Measurements from ENCODE around the gene ATF5. TPM values are rescaled to one million over a fixed set of nuclear protein-coding genes. Genes with fewer than 3 reads are reported as not detected.
"Not testable (repeated sequence)": the region's sequence is repeated elsewhere in the genome, so short reads cannot be mapped to it uniquely, and the experiment has no call there.

ATF5 gene
- total RNA-seq, 8 experiments from 2014 or later = 16.7 to 141 (median 52.8) TPM

DNA sequence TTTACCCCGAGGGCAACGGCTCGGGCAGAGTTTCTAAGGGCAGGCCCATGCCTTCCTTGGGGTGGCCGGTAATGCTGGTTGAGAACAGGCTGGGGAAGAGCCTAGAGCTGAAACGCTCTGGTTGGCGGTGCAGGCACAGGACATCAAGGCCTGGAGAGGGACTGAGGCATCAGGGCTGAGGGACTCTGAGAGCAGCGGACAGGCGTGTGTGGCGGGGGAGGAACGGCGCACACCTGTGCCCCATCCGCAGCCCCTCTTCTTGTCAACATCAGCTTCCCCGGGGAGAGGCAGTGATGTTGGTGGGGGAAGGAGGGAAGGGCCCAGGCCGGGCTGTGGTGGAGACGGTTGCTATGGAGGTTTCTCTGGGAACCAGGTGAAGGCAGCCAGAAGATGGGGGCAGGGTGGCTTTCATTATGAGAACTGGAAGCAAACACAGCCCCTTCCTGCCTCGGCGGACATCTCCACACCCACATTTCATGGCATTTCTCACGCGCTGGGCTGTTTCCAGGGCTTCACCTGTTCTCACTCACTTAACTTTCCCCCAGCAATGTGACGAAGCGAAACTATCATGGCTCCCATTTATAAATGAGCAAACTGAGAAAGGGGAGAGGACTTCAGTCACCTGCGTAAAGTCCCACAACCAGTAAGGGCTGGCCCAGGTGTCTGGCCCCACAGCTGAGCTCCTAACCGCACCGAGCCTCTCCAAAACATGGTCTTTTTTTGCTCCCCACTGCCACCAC lies 8.2 kb upstream of the ATF5 start:
- Histone ChIP-seq H3K4me3 (no peak overlapping the region), H3K4me1 (replicated peaks in 1 of 2) (peaks cover 25 to 31% of the 10 kb centered on the region in 2 donors), H3K27ac (no peak overlapping the region)
- ATAC-seq (replicated peaks in 6 of 8) = no peak
- WGBS, 10 experiments = 93 to 100% (median 100%) methylated on average over 1 to 3 of the region's 24 CpGs; no CpG with 5 or more reads in 3 of the 10 experiments
- in situ Hi-C loops (cut with MboI; ENCODE audit: low pct_unique_long_range_greater_than_20kb in 2 of 9, low sequenced_read_pairs in 9 of 9, unreplicated experiment in 9 of 9) = no loop called here

DNA sequence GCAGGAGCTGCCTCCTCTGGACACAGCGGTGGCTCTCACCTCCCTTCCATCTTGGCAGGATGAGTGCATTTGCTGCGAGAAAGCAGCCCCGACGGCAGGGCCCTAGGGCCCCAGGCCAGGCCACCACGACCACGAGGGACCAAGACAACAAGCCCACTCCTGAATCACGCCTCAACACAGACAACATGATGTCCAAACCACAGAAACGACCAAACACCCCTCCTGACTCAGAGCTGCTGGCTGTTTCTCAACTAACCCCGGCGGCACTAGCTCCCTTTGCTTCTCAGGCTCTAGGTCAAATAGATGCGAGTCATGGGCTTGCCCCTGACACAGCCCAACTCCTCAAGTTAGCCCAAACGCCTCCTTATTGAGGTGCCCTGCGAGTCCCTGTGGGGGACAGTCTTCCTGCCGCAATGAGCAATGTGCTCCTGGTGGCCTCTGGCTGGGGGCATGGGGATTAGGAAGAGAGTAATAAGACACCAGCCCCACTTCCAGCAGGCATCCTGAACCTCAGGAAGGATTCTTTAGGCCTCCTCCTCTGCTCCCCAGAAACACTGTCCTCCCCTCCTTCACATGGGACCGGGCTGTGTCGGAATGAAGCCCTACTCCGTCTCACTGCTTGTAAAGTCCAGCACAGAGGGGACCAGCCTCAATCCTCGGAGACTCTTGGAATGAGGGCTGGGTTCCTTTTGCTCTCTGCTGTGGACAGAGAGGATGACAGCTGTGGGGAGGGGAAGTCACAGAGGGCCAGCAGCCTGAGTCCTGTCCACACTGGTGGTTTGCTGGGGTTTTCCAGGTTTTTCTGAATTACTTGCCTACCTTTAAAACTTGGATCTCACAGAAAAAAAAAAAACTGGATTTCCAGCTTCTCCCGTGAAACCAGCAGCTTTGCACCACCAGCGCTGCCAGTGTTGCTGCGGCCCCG lies 6.9 kb upstream of the ATF5 start:
- H3K4me3 ChIP-seq = no peak overlapping the region
- in situ Hi-C loops (cut with MboI; ENCODE audit: low pct_unique_long_range_greater_than_20kb in 2 of 9, low sequenced_read_pairs in 9 of 9, unreplicated experiment in 9 of 9) = no loop called here
- H3K4me1 ChIP-seq (replicated peaks in 1 of 2) = peaks cover 25 to 31% of the 10 kb centered on the region in 2 donors
- WGBS, 10 experiments = 53 to 100% (median 93%) methylated on average over 1 to 10 of the region's 22 CpGs; no CpG with 5 or more reads in 3 of the 10 experiments
- peak in 2 of 8 experiments; percentile 47 to 67 for ATAC-seq (replicated peaks in 6 of 8)
- peak overlapping the region in 1 of 2 donors; percentile 63 for H3K27ac ChIP-seq

DNA sequence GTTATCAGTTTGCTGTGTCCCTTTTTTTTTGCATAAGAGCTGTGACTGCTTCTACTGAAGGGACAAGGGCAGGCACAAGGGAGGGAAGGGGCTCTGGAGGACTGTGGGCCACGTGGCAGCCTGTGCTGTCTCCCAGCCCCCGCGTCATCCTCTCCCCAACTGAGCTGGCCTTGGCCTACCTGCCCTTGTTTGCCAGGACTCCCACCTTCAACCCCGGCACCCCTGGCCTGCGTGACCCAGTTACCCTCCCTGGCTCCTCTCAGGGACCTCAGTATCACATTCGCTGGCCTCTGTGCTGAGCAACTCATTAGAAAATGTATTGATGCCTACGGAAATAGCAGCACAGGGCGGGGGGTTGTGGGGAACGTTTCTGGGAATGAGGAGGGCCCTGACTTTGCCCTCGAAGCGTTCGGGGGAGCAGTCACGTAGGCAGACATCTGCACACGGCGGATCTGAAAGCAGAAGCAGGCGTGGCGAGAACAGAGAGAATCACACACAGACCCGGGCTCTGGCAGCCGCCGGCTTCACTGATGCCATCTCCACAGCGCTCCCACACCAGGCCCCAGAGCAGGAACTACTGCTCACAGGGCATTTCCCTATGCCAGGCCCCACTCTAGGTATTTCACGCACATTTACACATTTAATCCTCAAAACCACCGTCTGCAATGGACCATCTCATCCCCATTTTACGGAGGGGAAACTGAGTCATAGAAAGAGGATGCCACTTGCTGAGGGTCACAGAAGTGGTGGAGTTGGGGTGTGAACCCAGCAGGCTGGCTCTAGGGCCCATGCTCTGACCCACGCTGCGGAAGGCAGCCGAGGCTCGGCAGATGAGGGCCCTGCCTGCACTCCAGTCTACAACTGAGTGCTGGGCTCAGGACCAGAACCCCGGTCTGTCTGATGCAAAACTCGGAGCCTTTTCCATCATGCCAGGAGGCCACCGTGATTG lies 5.7 kb upstream of the ATF5 start:
- peak overlapping the region in 2 of 5 donors; percentile 22 to 29 for H3K4me3 ChIP-seq
- H3K27ac ChIP-seq = peak overlapping the region; percentile 95 to 96
- WGBS, 10 experiments = 67 to 100% (median 80%) methylated on average over 1 to 12 of the region's 31 CpGs; no CpG with 5 or more reads in 2 of the 10 experiments
- peak in 1 of 8 experiments; percentile 2 for ATAC-seq (replicated peaks in 6 of 8)
- peaks cover 36 to 41% of the 10 kb centered on the region in 2 donors for H3K4me1 ChIP-seq (replicated peaks in 1 of 2)
- in situ Hi-C loops (cut with MboI; ENCODE audit: low pct_unique_long_range_greater_than_20kb in 2 of 9, low sequenced_read_pairs in 9 of 9, unreplicated experiment in 9 of 9) = no loop called here

DNA sequence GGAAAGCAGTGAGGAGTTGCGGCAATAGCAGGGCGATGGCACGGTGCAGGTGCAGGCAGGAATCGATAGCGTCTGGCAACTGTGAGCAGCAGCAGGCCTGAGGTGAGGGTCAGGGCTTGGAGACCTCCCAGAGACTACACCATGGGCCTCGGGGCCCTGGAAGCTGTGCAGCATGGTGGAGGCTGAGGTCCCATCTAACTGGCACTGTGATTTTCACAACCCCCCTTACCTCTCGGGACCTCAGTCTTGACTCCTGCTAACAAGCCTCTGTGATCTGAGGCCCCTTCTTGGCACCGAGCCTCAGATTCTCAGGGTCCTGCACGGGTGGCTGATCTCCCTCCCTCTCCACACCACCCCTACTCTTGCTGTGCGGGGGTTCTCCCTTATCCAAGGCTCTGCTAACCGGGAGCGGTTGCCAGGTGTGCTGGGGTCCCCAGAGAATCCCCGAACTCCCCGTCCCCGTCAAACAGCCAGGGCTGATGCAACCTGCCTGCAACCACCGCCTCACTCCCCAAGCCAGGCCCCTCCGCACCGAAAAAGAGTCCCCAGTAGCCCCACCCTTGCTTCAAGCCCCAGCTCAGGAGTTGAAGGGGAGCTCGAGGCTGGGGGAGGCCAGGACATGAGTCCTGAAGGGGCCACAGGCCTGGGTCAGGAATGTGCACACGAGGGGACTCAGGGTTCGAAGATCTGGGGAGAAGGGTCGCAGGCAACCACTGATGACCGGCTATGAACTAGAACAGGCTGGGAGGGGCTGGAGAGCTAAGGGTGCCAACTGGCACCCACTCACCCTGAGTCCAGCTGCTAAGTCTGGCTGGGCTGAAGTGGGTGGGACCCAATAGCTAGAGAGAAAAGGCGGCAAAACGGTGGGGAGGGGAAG lies 4.8 kb upstream of the ATF5 start:
- Histone ChIP-seq H3K4me3 (peak overlapping the region; percentile 6 to 29 (median 12)), H3K27ac (peak overlapping the region; percentile 95 to 96), H3K4me1 (replicated peaks in 1 of 2) (peaks cover 38 to 42% of the 10 kb centered on the region in 2 donors)
- in situ Hi-C loops (cut with MboI; ENCODE audit: low pct_unique_long_range_greater_than_20kb in 2 of 9, low sequenced_read_pairs in 9 of 9, unreplicated experiment in 9 of 9) = no loop called here
- WGBS, 10 experiments = 60% methylated on average over 2 of the region's 25 CpGs; no CpG with 5 or more reads in 8 of the 10 experiments
- ATAC-seq (replicated peaks in 6 of 8) = peak in 5 of 8 experiments; percentile 60 to 84 (median 76)

DNA sequence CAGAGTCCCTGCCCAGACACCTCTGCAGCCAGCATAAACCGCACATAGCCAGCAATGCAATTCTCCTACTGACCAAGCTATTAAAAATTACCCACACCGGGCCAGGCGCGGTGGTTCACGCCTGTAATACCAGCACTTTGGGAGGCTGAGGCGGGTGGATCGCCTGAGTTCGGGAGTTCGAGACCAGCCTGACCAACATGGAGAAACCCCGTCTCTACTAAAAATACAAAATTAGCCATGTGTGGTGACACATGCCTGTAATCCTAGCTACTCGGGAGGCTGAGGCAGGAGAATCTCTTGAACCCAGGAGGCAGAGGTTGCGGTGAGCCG lies 4.2 kb upstream of the ATF5 start:
- in situ Hi-C loops (cut with MboI; ENCODE audit: low pct_unique_long_range_greater_than_20kb in 2 of 9, low sequenced_read_pairs in 9 of 9, unreplicated experiment in 9 of 9) = loop anchor here in 2 of 9 experiments (25.0 kb wide), 1 partner anchor 212 kb away; no protein-coding TSS in a partner anchor
- Histone ChIP-seq H3K4me1 (replicated peaks in 1 of 2) (peaks cover 38 to 42% of the 10 kb centered on the region in 2 donors), H3K27ac (peak overlapping the region; percentile 95 to 96)
- not testable (repeated sequence) for H3K4me3 ChIP-seq; ATAC-seq (replicated peaks in 6 of 8)
- WGBS, 10 experiments = 93 to 100% (median 100%) methylated on average over 1 to 5 of the region's 13 CpGs; no CpG with 5 or more reads in 3 of the 10 experiments

DNA sequence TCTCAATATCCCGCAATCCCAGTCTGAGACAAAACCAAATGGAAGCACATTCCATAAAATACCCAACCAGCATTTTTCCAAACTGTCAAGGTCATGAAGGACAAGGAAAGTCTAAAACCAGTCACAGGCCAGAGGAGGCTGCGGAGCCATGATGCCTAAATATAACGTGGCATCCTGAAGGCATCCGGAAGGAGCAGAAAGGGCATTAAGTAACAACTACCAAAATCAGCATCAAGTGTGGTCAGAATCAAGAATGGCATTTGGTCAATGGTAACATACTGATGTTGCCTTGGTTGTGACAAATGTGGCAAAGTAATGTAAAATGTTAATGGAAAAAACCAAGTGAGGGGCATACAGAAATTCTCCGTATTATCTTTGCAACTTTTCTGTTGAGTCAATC lies 3.5 kb upstream of the ATF5 start:
- in situ Hi-C loops (cut with MboI; ENCODE audit: low pct_unique_long_range_greater_than_20kb in 2 of 9, low sequenced_read_pairs in 9 of 9, unreplicated experiment in 9 of 9) = loop anchor here in 2 of 9 experiments (25.0 kb wide), 1 partner anchor 212 kb away; no protein-coding TSS in a partner anchor
- no peak overlapping the region for H3K27ac ChIP-seq
- WGBS, 10 experiments = 88 to 100% (median 100%) methylated on average over 1 to 5 of the region's 5 CpGs
- ATAC-seq (replicated peaks in 6 of 8) = no peak
- peaks cover 38 to 42% of the 10 kb centered on the region in 2 donors for H3K4me1 ChIP-seq (replicated peaks in 1 of 2)
- no peak overlapping the region for H3K4me3 ChIP-seq

DNA sequence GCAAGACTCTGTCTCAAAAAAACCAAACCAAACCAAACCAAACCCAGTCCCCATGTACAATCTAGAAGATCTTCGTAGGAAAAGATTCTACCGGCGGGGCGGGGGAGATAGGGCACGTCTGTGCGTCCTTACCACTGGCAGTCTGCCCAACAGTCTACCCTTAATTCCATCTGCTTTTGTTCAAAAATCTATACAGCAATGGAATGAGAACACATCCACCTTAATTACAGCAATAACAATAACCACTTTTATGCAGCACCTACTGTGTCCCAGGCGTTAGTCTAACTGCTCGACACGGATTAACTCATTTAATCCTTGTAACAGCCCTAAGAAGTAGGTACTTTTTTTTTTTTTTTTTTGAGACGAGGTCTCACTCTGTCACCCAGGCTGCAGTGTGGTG lies 2.5 kb upstream of the ATF5 start:
- WGBS, 10 experiments = 67 to 100% (median 91%) methylated on average over 1 to 5 of the region's 10 CpGs; no CpG with 5 or more reads in 2 of the 10 experiments
- Histone ChIP-seq H3K4me1 (replicated peaks in 1 of 2) (peaks cover 43 to 46% of the 10 kb centered on the region in 2 donors), H3K4me3 (no peak overlapping the region), H3K27ac (no peak overlapping the region)
- no peak for ATAC-seq (replicated peaks in 6 of 8)
- in situ Hi-C loops (cut with MboI; ENCODE audit: low pct_unique_long_range_greater_than_20kb in 2 of 9, low sequenced_read_pairs in 9 of 9, unreplicated experiment in 9 of 9) = loop anchor here in 2 of 9 experiments (25.0 kb wide), 1 partner anchor 211 kb away; no protein-coding TSS in a partner anchor

DNA sequence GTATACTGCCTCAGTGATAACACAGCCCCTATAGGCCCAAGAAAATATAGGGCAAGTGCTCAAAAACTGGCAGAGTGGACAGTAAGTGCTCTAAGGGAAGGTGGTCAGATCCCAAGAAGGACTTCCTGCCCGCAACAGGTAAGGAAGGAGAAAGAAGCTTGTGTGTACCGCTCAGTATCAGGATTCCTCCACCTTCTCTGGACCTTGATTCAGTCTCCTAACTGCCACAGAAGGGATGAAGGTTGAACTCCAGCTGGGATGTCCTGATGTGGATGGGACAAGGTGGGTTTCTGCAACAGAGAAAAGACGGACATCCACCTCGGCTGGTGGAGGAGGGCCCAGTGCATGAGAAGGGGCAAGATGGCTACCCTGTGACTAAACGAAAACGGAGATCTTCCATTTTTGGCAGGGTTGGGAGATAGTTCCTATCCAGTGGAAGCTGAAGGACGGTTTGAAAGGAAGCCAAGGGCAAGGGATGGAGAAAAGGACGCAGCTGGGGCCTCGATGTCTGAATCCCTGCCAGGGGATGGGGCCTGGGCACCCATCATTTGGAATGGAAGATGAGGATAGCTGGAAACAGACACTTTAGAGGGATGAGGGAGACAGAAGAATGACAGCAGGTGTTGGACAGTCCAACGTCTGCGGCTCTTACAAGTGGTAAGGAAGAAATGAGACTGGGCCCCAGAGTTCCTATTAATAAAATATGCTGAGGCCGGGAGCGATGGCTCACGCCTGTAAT lies 1.3 kb upstream of the ATF5 start:
- 67 to 100% (median 81%) methylated on average over 3 to 9 of the region's 14 CpGs; no CpG with 5 or more reads in 1 of the 10 experiments for WGBS, 10 experiments
- in situ Hi-C loops (cut with MboI; ENCODE audit: low pct_unique_long_range_greater_than_20kb in 2 of 9, low sequenced_read_pairs in 9 of 9, unreplicated experiment in 9 of 9) = loop anchor here in 2 of 9 experiments (25.0 kb wide), 1 partner anchor 210 kb away; no protein-coding TSS in a partner anchor
- H3K27ac ChIP-seq = peak overlapping the region; percentile 97 to 98
- H3K4me1 ChIP-seq (replicated peaks in 1 of 2) = peaks cover 41 to 43% of the 10 kb centered on the region in 2 donors
- no peak for ATAC-seq (replicated peaks in 6 of 8)
- peak overlapping the region in 3 of 5 donors; percentile 73 to 86 (median 75) for H3K4me3 ChIP-seq

DNA sequence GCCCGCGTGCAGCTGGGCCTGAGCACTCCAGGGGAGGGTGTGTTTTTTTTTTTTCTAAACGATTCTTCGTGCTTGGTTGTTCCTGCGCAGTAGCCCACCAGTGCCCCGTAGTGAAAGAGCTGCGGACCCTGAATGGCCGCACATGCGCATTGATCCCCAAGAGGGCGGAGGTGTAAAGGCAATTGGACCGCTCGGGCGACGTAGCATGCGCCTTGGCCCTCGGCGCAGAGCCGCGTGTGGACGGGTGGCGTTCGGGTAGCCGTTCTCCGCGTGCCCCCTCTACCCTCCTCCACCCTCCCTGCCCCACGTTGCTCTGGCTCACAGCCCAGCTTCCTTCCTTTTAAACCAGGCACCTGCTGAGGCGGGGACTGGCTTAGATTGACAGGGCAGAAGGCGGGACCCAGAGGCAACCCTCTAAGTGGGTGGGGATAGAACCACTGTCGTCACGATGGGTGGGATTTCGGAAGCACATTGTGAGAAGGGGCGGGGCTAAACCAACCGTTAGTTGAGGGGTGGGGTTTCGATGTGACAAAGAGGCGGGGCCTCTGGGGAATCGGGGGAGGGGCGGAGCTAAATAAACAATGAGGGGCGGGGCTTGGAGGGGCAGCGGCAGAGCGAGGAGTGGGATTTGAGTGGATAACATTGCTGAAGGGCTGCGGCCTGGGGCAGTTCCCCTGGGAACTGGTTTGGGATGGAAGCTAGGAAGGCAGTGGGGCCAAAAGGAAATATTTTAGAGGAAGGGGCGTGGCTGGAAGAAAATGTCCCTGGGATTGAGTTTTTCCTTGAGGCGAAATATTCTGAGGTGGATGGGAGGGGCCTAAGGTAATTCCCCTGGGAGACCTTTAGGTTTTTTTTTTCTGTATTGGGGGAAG lies 842 bp downstream of the ATF5 start:
- in situ Hi-C loops (cut with MboI; ENCODE audit: low pct_unique_long_range_greater_than_20kb in 2 of 9, low sequenced_read_pairs in 9 of 9, unreplicated experiment in 9 of 9) = loop anchor here in 3 of 9 experiments (10.0 to 25.0 kb wide), 2 partner anchors 55 to 207 kb away; no protein-coding TSS in a partner anchor
- peak overlapping the region; percentile 73 to 98 (median 80) for H3K4me3 ChIP-seq

DNA sequence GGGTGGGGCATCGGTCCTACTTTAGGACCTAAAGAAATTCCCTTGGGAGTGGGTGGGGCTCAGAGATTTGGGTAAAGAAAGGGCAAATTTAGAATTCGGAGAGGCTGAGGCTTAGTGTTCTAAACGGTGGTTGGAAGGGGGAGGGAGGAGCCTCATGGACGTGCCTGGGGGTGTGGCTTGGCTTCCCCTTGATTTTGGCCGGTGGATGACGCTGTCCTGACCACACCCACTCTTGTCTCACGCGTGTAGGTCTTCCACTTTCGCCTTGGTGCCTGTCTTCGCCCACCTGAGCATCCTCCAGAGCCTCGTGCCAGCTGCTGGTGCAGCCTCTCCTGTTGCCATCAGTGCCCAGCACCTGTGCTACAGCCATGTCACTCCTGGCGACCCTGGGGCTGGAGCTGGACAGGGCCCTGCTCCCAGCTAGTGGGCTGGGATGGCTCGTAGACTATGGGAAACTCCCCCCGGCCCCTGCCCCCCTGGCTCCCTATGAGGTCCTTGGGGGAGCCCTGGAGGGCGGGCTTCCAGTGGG lies 1.5 kb downstream of the ATF5 start:
- Histone ChIP-seq H3K27ac (peak overlapping the region; percentile 97 to 98), H3K4me3 (peak overlapping the region; percentile 73 to 98 (median 80)), H3K4me1 (replicated peaks in 1 of 2) (peaks cover 18 to 22% of the 10 kb centered on the region in 2 donors)
- in situ Hi-C loops (cut with MboI; ENCODE audit: low pct_unique_long_range_greater_than_20kb in 2 of 9, low sequenced_read_pairs in 9 of 9, unreplicated experiment in 9 of 9) = loop anchor here in 3 of 9 experiments (10.0 to 25.0 kb wide), 2 partner anchors 54 to 207 kb away; no protein-coding TSS in a partner anchor
- WGBS, 10 experiments = 0 to 40% (median 29%) methylated on average over 1 to 6 of the region's 15 CpGs; no CpG with 5 or more reads in 7 of the 10 experiments
- ATAC-seq (replicated peaks in 6 of 8) = no peak

More for the DNA sequence above, 842 bp downstream of the ATF5 start:
- H3K27ac ChIP-seq = peak overlapping the region; percentile 97 to 98
- 0 to 29% (median 0%) methylated on average over 1 to 8 of the region's 43 CpGs; no CpG with 5 or more reads in 3 of the 10 experiments for WGBS, 10 experiments
- ATAC-seq (replicated peaks in 6 of 8) = peak; percentile 77 to 87 (median 83)
- H3K4me1 ChIP-seq (replicated peaks in 1 of 2) = peaks cover 20 to 25% of the 10 kb centered on the region in 2 donors

Measured in motor neuron (in vitro differentiated cells).